Activated T-cell treated with anti-CD3 and anti-CD28 coated beads, Interleukin-2, amount 50 U/mL, for 1 hour (primary cell): ENCODE data around the gene MMP17.

Experiments
- DNase-seq: peaks from one replicate; pipeline ENCODE4 v3.0.0-alpha.2; 2020

Gene MMP17

DNA sequence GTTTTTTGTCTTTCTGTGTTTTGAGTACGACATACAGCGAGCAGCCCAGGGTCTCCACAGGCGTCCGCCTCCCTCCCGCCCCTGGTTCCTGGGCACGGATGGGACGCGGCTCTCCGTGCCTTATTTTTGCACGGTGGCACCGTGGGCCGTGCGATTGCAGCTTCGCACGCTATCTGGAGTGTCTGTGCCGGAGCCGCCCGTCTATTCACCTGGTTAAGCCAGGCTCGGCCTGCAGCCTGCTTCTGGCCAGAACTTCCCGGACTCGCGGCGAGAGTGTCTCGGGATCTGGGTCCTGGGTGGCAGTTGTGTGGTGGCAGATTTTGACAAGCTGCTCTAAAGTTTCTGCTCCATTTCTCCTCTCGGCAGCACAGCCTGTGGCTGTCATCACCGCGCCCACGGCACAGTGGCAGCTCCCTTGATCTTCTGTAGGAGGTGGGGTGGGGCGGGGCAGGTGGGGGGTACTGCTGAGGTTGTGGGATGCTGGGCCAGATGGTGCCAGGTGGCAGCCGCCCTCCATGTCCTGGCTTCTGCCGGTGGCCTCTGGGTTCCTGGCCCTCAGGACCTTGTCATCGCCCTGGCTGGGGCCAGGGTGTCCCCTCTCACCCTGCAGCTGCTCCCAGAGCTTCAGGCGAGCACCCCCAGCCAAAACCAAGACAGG, 2.9 kb downstream of the MMP17 start:
- peak; percentile 27 for DNase-seq

GRCh38 chr12:131831635-131832041, 3.4 kb downstream of the MMP17 start:
- no peak for DNase-seq

DNA sequence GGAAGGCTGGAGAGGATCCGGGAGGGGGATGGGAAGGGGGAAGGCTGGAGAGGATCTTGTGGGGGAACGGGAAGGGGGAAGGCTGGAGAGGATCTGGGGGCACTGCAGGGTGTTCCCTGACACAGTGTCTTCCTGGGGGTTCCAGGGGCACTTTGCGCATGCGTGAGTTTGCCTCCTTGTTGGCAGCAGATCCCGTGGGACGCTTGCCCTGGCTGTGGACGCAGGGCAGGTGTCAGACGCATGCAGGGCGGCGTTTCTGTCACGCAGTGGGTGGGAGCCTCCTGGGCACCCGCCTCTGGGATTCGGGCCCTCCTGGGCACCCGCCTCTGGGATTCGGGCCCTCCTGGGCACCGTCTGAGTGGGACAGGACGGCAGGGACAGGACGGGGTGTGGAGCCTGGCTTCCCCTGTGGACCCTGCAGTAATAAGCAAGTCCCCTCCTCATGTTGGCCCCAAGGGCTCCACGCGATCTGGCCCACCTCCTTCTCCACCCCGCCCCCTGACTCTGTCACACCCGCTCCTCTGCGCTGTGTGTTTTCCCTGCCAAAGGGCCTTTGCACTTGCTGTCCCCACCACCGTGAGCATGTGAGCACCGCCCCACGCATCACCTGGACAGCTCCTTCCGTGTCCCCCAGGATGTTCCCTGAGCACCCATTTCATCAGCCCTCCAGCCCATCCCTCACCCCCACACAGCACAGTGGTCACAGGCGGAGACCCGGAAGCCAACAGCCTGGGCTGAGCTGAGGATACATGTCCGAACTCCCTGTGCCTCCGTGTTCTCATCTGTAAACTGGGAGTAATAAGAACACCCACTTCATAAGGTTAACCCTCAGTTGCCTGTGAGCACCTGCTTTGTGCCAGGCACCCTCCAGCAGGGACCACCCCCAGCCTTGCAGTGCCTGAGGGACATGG, 4.4 kb downstream of the MMP17 start:
- DNase-seq = no peak

GRCh38 chr12:131833288-131833895, 5.2 kb downstream of the MMP17 start:
- DNase-seq = no peak

DNA sequence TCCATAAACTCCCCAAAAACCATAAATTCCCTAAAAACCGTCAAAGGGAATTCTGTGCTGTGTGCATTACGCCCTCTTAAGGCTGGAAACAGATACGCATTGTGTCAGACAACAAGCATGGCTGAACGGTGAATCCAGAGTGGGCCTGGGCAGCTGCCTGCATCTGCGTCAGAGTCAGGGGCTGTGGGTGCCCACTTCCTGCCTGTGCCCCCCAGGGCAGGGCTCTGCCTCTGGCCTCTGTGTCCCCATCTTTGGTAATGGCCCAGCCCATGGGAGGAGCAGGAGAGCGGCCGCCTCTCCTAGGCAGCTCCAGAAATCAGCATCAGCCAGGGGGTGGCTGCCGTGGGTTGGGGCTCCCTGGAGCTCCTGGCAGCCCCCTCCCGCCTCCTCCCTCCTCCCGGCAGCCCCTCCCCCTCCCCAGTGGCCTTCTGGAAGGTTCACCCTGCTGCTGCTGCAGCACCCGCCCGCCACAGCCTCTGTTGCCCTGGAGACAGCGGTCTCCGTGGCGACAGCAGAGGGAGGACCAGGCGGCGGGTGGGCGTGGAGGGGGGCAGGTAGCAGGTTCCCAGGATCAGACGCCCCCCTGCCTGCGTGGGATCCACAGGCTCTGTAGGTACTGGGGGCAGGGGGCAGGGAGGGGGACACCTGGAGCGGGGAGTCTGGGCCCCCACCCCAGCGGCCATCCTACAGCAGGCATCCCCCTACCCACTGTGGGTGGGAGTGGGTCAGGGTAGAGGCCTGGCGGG, 5.9 kb downstream of the MMP17 start:
- DNase-seq = no peak

GRCh38 chr12:131834798-131835615, 6.8 kb downstream of the MMP17 start:
- no peak for DNase-seq

DNA sequence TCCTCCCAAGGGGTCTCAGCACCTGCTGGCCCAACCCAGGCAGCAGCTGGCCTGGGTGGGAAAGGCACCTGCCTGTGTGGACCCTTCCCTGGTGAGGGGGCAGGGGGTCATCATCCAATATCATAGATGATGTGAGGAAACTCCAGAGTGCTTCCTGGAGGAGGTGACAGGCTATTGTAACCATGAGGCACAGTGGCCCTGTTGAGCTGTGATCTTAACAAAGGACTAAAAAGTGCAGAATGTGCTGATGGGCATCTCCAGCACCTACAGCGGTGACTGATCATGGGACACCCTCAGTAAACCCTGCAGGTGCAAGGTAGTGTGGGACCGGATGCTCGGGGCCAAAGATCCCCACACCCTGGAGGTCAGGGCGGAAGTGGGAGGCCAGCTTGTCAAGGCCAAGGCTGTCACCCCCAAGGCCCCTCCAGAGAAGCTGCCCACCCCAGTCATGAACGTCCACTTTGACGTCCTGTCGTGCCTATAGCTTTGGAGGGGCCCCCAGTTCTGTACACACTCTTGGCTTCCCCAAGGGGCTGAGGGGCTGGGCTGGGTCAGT, 7.5 kb downstream of the MMP17 start:
- DNase-seq = no peak

DNA sequence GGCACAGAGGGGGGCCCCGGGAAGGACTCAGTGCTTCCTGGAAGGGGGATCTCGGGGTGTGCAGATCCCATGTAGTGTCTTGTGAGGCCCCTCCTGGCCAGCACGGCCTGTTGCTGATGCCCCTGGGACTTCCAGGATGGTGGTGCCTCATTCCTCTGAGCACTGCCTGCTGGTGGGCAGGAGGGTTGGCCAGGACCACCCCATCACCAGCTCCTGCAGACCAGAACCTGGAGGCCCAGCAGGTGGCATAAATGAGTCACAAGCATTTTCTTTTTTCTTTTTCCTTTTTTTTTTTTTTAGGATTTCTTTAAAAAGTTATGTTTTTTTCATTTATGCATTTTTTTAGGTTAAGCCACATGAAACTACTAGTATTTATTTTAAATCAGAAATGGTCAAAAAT, 8.0 kb downstream of the MMP17 start:
- no peak for DNase-seq

DNA sequence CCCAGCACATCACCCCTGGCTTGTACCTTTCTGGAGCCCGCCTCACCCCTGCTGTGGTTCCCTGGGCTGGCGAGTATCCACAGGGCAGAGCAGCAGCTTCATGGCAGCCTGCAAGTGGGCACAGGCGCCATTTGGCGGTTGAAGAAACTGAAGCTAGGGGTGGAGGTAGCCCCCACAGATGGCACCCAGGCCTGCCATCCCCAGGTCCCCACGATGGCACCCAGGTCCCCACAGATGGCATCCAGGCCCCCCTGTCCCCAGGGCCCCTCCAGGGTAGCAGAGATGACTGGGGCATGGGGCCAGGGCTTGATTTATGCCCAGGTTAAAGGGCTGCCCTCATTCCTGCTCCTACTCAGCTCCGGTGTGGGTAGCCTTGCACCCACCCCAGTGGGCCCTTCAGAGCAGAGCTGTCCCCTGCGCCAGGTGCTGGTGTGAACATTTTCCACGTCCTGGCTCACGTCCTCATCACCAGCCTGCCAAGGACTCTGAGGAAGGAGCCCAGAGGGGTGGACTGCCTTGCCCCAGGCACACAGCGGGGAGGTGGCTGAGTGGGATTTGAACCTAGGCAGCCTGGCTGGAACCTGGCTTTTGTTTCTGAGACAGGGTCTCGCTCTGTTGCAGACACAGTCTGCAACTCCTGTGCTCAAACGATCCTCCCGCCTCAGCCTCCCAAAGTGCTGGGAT, 8.7 kb downstream of the MMP17 start:
- no peak for DNase-seq

- DNase-seq = no peak
These were observed 12.6 kb downstream of the MMP17 start for GRCh38 chr12:131840643-131841416.

DNA sequence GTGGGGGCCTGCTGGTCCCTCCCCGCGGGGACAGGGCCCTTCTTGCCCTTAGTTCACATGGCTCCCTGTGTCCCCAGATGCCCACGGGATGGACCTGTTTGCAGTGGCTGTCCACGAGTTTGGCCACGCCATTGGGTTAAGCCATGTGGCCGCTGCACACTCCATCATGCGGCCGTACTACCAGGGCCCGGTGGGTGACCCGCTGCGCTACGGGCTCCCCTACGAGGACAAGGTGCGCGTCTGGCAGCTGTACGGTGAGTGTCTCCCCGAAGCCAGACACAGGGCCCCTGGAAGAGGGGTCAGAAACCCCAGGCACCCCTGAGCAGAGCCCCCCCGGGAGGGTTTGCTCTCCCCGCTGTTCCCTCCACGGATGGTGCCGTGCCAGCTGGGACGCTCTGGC, 13.4 kb downstream of the MMP17 start:
- no peak for DNase-seq

DNA sequence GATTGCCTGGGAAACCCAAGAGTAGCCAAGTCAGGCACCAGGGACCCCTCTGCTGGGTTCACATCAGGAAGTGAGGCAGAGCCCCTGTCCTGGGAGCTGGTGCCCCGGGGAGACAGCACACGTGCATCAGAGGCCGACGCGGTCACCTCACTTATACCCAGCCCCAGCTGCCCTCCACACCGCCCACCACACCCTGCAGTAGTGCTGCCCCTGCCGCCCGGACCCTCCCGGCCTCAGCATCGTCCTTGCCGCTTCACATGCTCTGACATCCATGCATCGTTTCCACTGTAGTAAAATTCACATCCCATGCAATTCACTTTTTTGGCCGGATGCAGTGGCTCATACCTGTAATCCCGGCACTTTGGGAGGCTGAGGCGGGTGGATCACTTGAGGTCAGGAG, 14.0 kb downstream of the MMP17 start:
- no peak for DNase-seq

GRCh38 chr12:131843527-131843926, 15.3 kb downstream of the MMP17 start:
- DNase-seq = no peak

- DNase-seq = no peak
These were observed 15.9 kb downstream of the MMP17 start for GRCh38 chr12:131844140-131844539.

GRCh38 chr12:131844656-131845055, 16.5 kb downstream of the MMP17 start:
- DNase-seq = no peak

GRCh38 chr12:131845121-131845520, 16.9 kb downstream of the MMP17 start:
- DNase-seq = no peak

- DNase-seq = no peak
These were observed 19.3 kb downstream of the MMP17 start for GRCh38 chr12:131847456-131847855.

DNA sequence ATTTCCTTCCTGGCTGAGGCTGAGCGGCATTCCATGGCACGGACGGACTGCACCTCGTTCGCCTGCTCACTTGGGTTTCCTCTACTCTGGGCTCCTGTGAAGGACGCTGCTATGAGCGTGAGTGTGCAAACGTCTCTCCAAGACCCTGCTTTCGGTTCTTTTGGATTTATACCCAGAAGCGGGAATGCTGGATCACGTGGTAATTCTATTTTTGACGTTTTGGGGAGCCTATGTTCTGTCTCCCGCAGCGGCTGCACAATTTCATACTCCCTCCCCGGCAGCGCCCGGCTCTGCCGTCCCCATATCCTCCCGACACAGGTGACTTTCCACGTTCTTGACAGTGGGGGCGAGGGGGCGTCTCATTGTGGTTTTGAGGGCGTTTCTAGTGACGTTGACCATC, 20.6 kb downstream of the MMP17 start:
- DNase-seq = no peak

GRCh38 chr12:131849700-131850553, 21.7 kb downstream of the MMP17 start:
- DNase-seq = no peak
